NCI-H748 treated with DMSO at 0.1 percent for 48 hours (cell line): ENCODE results near the gene MLLT11.
"Not testable (repeated sequence)": the region's sequence is repeated elsewhere in the genome, so short reads cannot be mapped to it uniquely, and the experiment has no call there.

Experiments
- DNase-seq: peaks from one replicate; lab custom pipeline; 2025; lab: John Stamatoyannopoulos, UW

MLLT11 gene

DNA sequence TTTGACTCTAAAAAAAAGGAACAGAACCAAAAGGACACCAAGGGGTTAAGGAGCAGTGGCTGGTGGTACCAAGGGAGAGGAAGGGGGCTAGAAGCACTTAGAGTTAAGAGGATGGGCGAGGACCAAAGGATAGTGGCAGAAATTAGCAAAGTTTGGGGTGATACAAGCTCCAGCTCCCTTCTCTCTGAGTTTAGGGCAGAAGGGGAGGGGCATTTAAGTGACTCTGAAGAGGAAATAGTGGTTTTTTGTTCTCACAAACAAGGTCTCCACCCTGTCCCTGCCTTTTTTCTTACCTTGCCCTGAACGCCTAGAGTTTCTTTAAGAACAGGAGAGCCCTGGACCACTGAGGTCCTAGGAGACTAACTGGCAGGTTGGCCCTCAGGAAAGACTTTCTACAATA is 4.0 kb upstream of the MLLT11 start:
- no peak for DNase-seq

- DNase-seq, result peak; percentile 28
These were observed 1.5 kb upstream of the MLLT11 start for GRCh38 chr1:151058692-151059091.

DNA sequence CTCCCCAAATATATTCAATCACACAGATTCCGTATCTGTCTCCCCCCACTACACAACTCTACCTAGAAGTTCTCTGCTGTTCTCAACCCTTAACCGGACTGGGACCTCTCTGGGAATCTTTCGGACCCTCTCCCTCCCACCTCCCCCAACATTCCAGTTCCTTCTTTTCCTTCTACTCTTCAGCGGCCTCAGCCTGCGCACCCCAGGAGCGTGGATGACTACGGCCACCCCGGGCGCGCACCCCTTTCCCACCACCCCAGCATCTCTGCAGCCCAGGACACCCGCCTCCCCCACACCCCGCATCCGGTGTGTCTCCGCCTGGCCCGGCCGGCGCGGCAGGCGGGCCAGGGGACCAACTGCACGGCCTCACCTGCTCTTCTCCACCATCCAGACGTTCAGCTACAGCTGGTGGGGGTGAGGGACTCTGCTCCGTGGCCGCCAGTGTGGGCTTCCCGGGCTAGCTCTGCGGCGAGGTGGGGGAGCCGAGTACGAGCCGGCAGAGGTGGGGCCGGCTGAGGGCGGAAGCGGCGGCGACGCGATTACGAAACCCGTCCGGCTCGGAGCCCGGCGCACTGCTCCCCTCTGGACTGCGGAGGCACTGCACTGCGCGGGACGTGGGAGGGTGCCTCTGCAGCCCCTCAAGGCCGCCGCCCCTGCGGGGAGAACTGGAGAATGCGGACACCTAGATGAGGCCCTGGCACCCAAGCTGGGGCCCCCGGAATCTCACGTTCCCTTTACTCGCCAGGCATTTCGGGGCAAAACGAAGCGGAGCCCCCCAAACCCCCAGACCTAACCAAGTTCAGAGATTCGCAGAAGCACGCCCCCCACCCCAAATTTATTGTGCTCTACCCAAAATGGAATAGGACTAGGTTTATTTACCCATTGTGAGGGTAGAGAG is 839 bp upstream of the MLLT11 start, which contains the start of gene CDC42SE1:
CDC42SE1 (minus strand) TSS at position 514 of the 898 bp plus-strand sequence. CDS start 3,892 bp downstream, outside the sequence.
- peak; percentile 47 for DNase-seq

DNA sequence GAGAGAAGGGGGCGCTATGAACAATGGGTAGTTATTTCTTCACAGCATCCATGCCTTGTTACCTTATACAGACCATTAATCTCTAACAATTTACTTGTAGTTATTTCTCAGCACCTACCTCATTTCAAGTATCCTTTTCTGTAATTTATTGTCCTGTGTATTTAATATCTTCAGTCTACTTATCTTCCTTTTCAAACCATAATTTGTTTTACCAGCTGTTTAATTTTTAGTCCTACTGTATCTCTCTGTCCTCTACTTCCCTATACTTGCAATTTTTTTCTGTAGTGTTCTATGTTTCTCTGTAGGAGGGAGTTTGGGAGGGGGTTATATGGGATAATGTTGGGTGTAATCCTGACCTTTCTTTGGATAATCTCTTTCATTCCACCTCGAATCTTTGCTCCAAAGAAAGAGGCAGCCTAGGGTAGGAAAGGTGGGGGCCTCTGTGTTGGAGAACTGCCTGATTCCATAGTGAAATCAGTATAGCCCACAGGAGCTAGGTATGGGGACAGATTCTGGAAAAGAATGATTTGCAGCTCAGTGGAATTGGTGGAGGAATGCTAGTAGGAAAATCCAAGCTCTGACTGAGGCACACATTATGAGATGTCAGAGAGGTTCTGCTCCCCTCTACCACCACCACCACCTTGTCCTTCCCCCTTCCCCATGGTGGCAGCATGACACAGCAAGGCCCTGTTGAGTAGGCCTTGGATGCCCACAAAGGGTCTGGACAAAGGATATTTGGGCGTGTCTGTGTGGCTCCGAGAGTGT is 642 bp downstream of the MLLT11 start:
- peak; percentile 31 for DNase-seq

- no peak for DNase-seq
These were observed 1.5 kb downstream of the MLLT11 start for GRCh38 chr1:151061704-151062103.

- DNase-seq, result no peak
These were observed 2.7 kb downstream of the MLLT11 start for GRCh38 chr1:151062741-151063371.

- DNase-seq, result no peak
These were observed 5.0 kb downstream of the MLLT11 start for GRCh38 chr1:151065089-151065645.

DNA sequence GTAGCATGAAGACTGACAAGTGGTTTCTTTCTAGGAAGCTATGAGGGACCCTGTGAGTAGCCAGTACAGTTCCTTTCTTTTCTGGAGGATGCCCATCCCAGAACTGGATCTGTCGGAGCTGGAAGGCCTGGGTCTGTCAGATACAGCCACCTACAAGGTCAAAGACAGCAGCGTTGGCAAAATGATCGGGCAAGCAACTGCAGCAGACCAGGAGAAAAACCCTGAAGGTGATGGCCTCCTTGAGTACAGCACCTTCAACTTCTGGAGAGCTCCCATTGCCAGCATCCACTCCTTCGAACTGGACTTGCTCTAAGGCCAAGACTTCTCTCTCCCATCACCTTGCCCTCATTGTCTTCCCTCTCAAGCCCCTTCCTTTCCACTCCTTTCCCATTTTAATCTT is 7.0 kb downstream of the MLLT11 start:
- DNase-seq, result no peak

GRCh38 chr1:151069103-151069486 is 8.9 kb downstream of the MLLT11 start:
- no peak for DNase-seq

- DNase-seq, result no peak
These were observed 10.5 kb downstream of the MLLT11 start, which contains the start of gene GABPB2 for GRCh38 chr1:151070474-151071276. Gene GABPB2, plus strand, starts transcription at chr1:151070761. Its CDS starts 17,429 bp downstream, at chr1:151088190.

DNA sequence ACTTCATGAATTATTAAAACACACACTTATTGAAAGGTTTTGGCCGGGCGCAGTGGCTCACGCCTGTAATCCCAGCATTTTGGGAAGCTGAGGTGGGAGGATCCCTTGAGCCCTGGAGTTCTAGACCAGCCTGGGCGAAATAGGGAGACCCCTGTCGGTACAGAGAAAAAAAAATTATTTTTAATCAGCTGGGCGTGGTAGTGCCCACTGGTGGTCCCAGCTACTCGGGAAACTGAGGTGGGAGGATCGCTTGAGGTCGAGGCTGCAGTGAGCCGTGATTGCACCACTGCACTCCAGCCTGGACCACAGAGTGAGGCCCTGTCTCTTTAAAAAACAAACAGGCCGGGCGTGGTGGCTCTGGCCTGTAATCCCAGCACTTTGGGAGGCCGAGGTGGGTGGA is 12.0 kb downstream of the MLLT11 start:
- DNase-seq, result no peak

DNA sequence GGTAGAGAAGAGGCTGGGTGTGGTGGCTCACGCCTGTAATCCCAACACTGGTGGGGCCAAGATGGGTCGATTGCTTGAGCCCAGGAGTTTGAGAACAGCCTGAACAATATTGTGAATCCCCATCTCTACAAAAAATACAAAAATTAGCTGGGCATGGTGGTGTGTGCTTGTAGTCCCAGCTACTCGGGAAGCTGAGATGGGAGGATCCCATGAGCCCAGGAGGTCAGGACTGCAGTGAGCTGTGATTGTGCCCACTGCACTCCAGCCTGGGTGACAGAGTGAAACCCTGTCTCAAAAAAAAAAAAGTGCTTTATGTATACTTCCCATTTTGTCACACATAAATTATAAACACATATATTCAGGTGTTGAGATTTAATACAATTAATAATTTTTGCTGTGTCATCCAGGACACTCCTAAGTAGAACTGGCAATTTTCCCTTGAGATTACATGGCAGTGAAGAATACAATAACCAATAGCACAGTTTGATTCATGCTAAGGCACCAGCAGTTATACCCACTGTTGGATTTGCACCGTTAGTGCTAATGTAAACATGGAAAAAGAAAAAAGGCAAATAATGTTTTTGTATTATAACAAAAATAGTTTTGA is 25.9 kb downstream of the MLLT11 start:
- no peak for DNase-seq

DNA sequence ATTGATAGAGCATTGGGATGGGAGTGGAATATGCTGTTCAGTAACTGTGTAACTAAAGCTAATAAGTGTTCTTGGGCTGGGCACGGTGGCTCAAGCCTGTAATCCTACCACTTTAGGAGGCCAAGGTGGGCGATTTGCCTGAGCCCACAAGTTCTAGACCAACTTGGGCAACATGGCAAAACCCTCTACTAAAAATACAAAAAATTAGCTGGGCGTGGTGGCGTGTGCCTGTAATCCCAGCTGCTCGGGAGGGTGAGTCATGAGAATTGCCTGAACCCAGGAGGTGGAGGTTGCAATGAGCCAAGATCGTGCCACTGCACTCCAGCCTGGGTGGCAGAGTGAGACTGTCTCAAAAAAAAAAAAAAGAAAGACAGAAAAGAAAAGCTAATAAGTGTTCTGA is 37.2 kb downstream of the MLLT11 start:
- DNase-seq, result not testable (repeated sequence)

- DNase-seq, result no peak
These were observed 37.9 kb downstream of the MLLT11 start for GRCh38 chr1:151098126-151098525.

DNA sequence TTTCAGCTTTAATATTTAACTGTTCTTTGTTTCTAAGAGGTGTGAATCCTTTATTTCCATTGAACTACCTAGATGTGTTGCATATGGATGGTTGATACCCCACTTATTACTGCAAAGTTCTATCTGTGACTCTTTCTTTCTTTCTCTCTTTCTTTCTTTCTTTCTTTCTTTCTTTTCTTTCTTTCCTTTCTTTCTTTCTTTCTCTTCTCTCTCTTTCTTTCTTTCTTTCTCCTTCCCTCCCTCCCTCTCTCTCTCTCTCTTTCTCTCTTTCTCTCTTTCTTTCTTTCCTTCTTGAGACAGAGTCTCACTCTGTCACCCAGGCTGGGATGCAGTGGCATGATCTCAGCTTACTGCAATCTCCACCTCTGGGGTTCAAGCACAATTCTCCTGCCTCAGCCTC is 44.4 kb downstream of the MLLT11 start:
- no peak for DNase-seq

DNA sequence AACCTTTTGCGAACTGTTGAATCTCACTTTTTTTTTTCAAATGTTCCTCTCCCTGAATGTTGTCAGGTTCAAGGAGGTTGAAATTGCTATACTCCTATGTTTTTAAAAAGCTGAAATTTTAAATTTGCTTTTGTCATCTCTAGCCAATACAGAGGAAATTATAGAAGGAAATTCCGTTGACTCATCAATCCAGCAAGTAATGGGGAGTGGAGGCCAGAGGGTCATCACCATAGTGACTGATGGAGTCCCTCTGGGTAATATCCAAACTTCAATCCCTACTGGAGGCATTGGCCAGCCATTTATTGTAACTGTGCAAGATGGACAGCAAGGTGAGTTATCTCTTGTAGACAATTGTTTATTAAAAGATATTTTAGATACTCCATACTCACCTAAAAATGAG is 46.7 kb downstream of the MLLT11 start:
- DNase-seq, result no peak

DNA sequence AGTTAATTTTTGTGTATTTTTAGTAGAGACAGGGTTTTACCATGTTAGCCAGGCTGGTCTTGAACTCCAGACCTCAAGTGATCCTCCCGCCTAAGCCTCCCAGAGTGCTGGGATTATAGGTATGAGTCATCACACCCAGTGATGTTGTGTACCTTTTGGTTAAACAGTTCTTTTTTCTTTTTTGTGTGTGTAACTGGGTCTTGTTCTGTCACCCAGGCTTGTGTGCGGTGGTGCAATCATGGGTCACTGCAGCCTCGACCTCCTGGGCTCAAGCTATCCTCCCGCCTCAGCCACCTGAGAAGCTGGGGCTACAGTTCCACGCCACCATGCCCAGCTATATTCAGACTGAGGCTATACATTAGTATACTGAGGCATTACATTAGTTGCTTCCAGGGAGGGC is 48.1 kb downstream of the MLLT11 start:
- no peak for DNase-seq

DNA sequence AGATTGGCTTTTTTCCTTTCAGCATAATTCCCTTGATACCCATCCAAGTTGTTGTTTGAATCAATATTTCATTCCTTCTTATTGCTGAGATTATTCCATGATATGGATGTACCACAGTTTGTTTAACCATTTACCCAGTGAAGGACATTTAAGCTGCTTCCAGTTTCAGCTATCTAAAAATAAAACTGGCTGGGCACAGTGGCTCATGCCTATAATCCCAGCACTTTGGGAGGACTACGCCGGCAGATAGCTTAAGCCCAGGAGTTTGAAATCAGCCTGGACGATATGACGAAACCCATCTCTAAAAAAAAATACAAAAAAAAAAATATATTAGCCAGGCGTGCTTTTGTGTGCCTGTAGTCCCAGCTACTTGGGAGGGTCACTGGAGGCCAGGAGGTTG is 53.7 kb downstream of the MLLT11 start:
- no peak for DNase-seq
